ENCODE measurements around the gene FAM236B.
"Not testable (repeated sequence)": the region's sequence is repeated elsewhere in the genome, so short reads cannot be mapped to it uniquely, and the experiment has no call there.

The FAM236B gene

GRCh38 chrX:72782560-72782959, at the start of gene FAM236B:
TSS of gene FAM236B (minus strand) at chrX:72782660. CDS start at chrX:72782560, 100 bp downstream.
- DNase-seq: not testable (repeated sequence)

- not testable (repeated sequence) for DNase-seq
These were observed 48.2 kb upstream of the FAM236B start for GRCh38 chrX:72830701-72831100.

- not testable (repeated sequence) for DNase-seq
These were observed 25.6 kb upstream of the FAM236B start, which contains the start of gene FAM236D for GRCh38 chrX:72808110-72808509. TSS of gene FAM236D (minus strand) at chrX:72808210. CDS start at chrX:72808110, 100 bp downstream.

- not testable (repeated sequence) for DNase-seq
These were observed 7.9 kb upstream of the FAM236B start for GRCh38 chrX:72790390-72790789.

DNA sequence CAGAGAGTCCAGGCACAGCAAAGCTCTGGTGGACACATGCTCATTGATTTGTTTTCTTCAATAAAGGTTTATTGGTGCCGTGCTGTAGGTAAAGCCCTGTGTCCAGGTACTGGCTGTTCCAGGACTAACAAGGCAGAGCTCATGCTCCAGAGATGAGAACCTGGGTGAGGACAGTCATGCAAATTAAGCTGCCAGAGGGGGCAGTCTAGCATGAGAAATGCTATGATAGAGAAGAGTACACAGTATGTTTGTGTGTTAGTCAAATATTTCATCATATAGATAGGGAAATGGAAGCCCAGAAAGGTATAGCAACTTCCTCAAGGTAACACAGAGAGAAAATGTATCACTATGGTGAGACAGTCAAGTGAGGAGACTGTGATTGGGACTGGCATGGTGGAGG, 5.7 kb upstream of the FAM236B start:
- DNase-seq: not testable (repeated sequence)

DNA sequence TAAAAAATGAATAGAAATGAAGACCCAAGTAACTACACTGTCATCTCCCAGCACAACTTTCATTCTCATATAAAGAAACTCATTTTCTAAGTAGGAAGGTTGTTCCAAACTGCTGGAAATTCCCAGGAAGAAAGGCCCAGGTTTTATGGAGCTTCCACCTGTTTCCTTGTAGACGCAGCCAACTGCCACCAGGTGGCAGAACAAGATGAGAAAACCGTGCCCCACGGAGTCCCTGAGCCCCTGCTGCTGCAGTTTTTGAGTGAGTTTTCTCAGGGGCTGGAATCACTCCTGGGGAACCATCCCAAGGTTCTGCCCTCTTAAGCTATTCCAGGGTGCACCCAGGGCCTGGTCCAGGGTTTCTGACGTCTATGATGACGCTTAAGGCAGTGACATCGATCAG, 1.5 kb upstream of the FAM236B start:
- not testable (repeated sequence) for DNase-seq

GRCh38 chrX:72783365-72783936, 991 bp upstream of the FAM236B start:
- DNase-seq: not testable (repeated sequence)

DNA sequence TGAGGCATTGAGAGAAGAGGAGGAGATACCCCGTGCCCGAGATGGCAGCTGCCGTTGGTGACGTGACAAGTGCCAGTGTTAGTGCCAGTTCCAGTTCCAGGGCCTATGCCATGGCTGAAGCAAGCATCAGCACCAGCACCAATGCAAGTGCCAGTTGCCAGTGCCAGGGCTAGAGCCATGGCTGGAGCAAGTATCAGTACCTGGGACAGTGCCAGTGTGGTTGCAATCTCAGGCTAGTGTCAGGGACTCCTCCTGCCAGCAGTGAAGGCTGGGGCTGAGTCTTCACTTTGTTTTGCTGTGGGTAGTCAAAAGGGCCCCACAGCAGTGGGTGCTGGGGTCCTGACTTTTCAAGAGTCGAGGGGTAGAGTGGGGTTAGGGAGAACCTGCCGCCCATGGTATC, 4.3 kb downstream of the FAM236B start:
- DNase-seq: not testable (repeated sequence)

GRCh38 chrX:72777467-72777790, 5.0 kb downstream of the FAM236B start:
- not testable (repeated sequence) for DNase-seq

DNA sequence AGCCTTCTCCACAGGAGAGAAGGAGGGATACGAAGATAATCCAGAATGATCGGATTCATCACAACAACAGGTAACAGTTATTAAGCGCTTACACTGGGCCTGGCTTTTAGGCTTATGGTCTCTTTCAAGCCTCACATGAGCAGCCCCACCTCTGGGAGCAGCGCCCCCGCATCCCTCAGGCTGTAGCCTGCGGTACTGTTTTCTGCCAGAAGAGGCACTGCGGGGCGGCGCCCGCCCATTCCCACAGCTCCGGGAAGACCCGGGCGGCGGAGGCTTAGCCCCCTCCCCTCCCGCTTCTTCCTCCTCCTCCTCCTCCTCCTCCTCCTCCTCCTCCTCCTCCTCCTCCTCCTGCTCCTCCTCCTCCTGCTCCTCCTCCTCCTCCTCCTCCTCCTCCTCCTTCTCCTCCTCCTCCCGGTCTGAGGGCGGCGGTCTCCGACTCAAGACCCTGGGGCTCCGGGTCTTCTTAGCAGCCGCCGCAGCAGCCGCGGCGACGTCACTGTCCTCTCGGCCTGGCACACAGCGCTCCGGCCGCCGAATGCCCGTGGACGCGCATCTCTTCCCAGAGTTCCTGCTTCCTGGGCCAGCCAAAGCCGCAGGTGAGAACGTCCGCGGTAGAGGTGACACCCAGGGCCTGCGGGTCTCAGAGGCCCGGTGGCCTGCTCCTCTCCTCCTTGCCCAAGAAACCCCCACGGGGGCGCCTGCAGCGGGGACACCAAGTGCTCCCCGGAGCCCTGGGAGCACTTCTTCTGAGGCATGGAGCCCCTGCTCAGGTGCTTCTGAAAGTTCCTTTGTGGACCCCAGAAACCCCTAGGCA, 5.6 kb downstream of the FAM236B start, which contains the start of gene DMRTC1B:
Gene DMRTC1B, plus strand, starts transcription at position 238 of the 814 bp plus-strand sequence. CDS start 68,246 bp downstream, outside the sequence.
- not testable (repeated sequence) for DNase-seq

GRCh38 chrX:72760454-72760853, 22.0 kb downstream of the FAM236B start:
- DNase-seq: not testable (repeated sequence)

DNA sequence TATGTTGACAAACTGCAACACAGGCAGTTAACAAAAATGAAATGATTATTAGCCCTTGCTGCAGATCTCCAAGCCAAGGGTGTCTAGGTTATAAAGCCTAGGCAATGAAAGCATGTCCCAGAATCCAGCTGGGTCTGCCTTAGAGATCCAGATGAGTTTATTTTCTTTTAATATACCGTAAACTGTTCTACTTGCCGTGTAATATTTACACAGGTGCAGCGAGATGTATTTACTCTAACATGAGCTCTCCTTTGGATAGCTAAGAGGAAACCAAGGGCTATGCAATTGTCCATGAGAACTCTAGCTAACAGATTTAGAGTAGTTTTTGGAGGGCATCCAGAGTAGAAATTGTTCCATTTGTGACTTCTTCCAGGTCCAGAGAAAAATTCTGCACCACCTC, 33.9 kb downstream of the FAM236B start:
- DNase-seq: not testable (repeated sequence)

- not testable (repeated sequence) for DNase-seq
These were observed 36.9 kb downstream of the FAM236B start for GRCh38 chrX:72745546-72745945.

DNA sequence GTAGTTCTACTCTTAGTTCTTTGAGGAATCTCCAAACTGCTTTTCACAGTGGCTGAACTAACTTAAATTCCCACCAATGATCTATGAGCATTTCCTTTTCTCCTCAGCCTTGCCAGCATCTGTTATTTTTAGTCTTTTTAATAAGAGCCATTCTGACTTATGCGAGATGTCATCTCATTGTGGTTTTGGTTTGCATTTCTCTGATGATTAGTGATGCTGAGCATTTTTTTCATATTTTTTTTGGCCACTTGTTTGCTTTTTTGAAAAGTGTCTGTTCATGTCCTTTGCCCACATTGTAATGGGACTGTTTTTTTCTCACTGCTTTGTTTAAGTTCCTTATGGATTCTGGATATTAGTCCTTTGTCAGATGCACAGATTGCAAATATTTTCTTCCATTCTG, 46.9 kb downstream of the FAM236B start:
- DNase-seq: no peak

DNA sequence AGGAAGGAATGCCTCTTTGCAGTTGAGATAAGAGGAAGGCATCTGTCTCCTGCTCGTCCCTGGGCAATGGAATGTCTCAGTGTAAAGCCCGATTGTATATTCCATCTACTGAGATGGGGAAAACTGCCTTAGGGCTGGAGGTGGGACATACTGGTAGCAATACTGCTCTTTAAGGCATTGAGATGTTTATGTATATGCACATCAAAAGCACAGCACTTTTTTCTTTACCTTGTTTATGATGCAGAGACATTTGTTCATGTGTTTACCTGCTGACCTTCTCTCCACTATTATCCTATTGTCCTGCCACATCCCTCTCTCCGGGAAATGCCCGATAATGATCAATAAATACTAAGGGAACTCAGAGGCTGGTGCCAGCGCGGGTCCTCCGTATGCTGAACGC, 48.8 kb downstream of the FAM236B start:
- not testable (repeated sequence) for DNase-seq

Data from stimulated activated naive CD4-positive, alpha-beta T cell (primary cell).